ENCODE measurements around the gene MALRD1. TPM values are rescaled to one million over a fixed set of nuclear protein-coding genes. Genes with fewer than 3 reads are reported as not detected.

Gene MALRD1
- total RNA-seq, 2 donors from 2014 or later: 0.27 to 0.40 TPM

DNA sequence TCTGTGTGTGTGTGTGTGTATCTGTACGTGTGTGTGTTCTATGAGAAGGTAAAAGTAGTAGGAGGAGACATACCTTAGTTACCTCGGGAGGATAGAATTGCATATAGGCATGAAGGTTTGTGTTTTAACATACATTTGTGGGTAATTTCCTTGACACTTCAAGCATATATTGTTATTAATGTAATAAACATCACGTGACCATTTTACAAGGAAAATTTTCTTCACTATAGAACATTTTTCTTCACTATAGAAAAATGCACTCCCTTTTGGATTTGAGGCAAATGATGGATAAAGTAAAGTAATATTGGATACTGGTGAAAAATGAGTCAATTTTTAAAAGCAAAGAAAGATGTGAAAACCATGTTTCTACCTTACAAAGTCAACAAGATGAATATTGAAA is 640.6 kb downstream of the MALRD1 start:
- no peak overlapping the region for H3K4me3 ChIP-seq
- TF ChIP-seq, protein P1, sequence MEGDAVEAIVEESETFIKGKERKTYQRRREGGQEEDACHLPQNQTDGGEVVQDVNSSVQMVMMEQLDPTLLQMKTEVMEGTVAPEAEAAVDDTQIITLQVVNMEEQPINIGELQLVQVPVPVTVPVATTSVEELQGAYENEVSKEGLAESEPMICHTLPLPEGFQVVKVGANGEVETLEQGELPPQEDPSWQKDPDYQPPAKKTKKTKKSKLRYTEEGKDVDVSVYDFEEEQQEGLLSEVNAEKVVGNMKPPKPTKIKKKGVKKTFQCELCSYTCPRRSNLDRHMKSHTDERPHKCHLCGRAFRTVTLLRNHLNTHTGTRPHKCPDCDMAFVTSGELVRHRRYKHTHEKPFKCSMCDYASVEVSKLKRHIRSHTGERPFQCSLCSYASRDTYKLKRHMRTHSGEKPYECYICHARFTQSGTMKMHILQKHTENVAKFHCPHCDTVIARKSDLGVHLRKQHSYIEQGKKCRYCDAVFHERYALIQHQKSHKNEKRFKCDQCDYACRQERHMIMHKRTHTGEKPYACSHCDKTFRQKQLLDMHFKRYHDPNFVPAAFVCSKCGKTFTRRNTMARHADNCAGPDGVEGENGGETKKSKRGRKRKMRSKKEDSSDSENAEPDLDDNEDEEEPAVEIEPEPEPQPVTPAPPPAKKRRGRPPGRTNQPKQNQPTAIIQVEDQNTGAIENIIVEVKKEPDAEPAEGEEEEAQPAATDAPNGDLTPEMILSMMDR (IDR thresholded peaks at IDR 0.05): no peak
- H3K4me1 ChIP-seq: no peaks in the 10 kb centered on the region
- DNase-seq: no peak
- H3K9me3 ChIP-seq: no peaks in the 10 kb centered on the region
- intact Hi-C loops (cut with DNase I): no loop called here
- H3K27ac ChIP-seq: no peak overlapping the region
- no peaks in the 10 kb centered on the region for H3K27me3 ChIP-seq
- no peaks in the 10 kb centered on the region for H3K36me3 ChIP-seq
- H3K9ac ChIP-seq (ENCODE audit: low read depth in 2 of 2, low read length in 2 of 2): no peak overlapping the region

DNA sequence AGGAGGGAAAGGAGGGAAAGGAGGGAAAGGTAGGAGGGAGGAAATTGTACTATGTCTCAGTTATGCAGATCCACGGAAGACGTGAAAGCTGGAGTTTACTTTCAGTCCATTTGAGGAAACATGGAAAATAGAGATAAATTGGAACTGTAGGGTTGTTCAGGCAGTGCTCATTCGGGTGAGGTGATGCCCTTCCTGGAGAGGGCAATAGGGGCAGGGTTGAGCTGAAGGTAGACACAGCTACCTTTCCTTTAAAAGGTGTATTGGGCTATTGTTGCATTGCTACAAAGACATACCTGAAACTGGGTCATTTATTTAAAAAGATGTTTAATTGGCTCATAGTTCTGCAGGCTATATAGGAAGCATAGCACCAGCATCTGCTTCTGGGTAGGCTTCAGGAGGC is 650.7 kb downstream of the MALRD1 start:
- Histone ChIP-seq H3K4me3 (no peak overlapping the region), H3K36me3 (no peaks in the 10 kb centered on the region), H3K27ac (no peak overlapping the region), H3K9ac (ENCODE audit: low read depth in 2 of 2, low read length in 2 of 2) (no peak overlapping the region), H3K4me1 (no peaks in the 10 kb centered on the region), H3K9me3 (no peaks in the 10 kb centered on the region), H3K27me3 (no peaks in the 10 kb centered on the region)
- intact Hi-C loops (cut with DNase I): no loop called here
- TF ChIP-seq, protein P1 (IDR thresholded peaks at IDR 0.05): no peak
- no peak for DNase-seq

DNA sequence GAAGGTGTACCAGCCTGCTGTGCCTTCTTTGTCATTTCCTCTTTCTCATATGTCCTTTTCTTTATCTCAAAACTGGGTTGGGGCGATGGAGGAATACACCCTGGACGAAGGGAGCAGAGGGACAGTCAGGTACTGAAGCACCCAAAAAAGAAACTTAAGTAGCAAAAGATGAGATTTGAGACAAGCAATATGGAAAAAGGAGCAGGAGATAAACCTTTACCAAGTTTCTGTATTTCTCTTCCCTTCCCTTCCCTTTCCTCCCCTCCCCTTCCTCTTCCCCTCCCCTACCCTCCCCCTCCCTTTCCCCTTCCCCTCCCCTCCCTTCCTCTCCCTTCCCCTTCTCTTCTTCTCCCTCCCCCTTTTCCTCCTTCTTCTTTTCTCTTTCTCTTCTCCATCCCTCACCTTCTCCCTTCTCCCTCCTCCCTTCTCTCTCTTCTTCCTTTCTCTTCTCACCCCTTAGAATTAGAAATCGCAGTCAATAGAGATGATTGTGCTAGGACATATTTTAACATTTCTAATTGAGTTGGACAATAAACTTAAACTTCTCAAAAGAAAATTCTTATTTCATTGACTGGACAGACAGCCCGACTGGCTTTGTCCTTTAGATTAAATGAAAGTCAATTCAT is 652.9 kb downstream of the MALRD1 start:
- no peak overlapping the region for H3K27ac ChIP-seq
- no peak for DNase-seq
- H3K27me3 ChIP-seq: no peaks in the 10 kb centered on the region
- TF ChIP-seq, protein P1 (IDR thresholded peaks at IDR 0.05): no peak
- H3K9ac ChIP-seq (ENCODE audit: low read depth in 2 of 2, low read length in 2 of 2): no peak overlapping the region
- intact Hi-C loops (cut with DNase I): no loop called here
- no peaks in the 10 kb centered on the region for H3K36me3 ChIP-seq
- no peak overlapping the region for H3K4me3 ChIP-seq
- H3K9me3 ChIP-seq: no peaks in the 10 kb centered on the region
- H3K4me1 ChIP-seq: no peaks in the 10 kb centered on the region

DNA sequence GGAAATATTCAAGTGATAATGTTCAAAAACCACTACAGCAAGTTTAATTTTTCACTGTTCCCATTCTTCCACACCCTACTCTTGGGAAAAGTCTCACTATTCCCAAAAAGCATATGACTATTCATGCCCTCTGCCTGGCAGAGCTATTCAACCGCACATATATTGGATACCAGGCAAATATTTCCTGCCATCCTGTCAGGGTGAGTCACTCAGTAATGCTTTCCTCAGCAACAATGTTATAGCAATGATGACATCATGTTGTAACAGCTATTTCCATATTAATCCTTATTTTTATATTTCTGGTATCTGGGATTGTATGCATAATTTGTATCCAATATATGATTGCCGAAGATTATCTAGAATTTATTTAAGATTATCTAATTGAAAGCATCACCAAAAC is 653.6 kb downstream of the MALRD1 start:
- intact Hi-C loops (cut with DNase I): no loop called here
- Histone ChIP-seq H3K4me1 (no peaks in the 10 kb centered on the region), H3K9me3 (no peaks in the 10 kb centered on the region), H3K9ac (ENCODE audit: low read depth in 2 of 2, low read length in 2 of 2) (no peak overlapping the region), H3K36me3 (no peaks in the 10 kb centered on the region), H3K4me3 (no peak overlapping the region), H3K27ac (no peak overlapping the region), H3K27me3 (no peaks in the 10 kb centered on the region)
- DNase-seq: no peak
- TF ChIP-seq, protein P1 (IDR thresholded peaks at IDR 0.05): no peak

DNA sequence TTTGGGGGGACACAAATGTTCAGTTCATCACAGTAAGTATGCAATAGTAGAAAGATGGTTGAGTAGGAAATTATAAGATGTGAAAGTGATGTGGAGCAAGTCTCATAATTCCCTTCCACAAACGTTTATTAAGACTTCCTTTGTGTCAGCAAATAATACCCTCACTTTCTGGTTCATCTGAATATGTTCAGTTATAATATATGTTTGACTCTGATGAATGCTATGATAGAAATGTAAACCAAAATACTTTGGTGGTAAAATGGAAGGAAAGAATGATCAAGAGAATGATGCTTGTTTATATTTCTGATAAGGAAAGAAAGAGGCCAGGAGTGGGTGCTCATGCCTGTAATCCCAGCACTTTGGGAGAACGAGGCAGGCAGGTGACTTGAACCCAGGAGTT is 655.9 kb downstream of the MALRD1 start:
- Histone ChIP-seq H3K9me3 (no peaks in the 10 kb centered on the region), H3K4me3 (no peak overlapping the region), H3K27me3 (no peaks in the 10 kb centered on the region), H3K27ac (no peak overlapping the region), H3K4me1 (no peaks in the 10 kb centered on the region), H3K9ac (ENCODE audit: low read depth in 2 of 2, low read length in 2 of 2) (no peak overlapping the region), H3K36me3 (no peaks in the 10 kb centered on the region)
- TF ChIP-seq, protein P1 (IDR thresholded peaks at IDR 0.05): no peak
- DNase-seq: no peak
- intact Hi-C loops (cut with DNase I): no loop called here

Measured in colonic mucosa (tissue), 4 donors.